ENCODE measurements around the gene RFX1. TPM values are rescaled to one million over a fixed set of nuclear protein-coding genes. Genes with fewer than 3 reads are reported as not detected.

RFX1 gene
- total and polyA plus RNA-seq, 9 of the 15 experiments (the other 6 are each of a cell fraction or from before 2014, with no cell fraction given): 0.14 to 19.3 (median 1.2) TPM

DNA sequence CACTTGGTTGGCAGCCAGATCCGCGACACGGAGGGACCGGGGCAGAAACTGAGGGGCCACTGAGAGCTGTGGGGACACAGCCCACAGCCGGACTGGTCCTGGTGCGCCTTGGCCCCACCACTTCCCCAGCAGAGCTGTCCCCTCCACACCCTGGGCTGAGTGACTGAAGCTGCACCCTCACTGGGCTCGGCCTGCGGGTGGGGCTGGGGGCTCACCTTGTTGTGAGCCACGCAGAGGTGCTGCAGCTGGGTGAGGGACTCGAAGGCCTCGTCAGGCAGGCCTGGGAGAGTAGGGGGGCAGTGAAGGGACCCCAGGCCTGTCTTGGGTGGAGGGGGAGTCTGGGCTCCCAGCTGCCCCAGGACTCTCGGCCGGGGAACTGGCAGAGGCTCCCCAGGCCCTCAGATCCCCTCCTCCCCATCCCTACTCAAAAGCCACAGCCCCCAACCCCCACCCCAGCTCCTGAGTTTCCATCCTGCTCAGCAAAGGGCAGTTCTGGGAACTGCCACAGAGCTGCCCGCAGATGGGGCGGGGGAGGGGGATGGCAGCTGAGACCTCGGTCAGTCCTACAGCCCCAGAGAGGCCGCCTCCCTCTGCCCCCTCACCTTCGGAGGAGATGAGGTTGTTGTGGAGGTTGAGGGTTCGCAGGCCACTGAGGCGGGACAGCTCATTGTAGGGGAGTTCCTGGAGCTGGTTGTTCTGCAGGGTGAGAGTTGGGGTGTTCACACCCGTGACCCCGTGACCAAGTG lies 70.2 kb downstream of the RFX1 start:
- Histone ChIP-seq H3K79me2 (ENCODE audit: control insufficient read depth, insufficient read depth, low read length) (no peaks in the 10 kb centered on the region), H3K4me1 (replicated peaks in 1 of 2; ENCODE audit: control insufficient read depth in 2 of 2, insufficient read depth in 2 of 2, low read length in 2 of 2) (peaks cover 0 to 49% of the 10 kb centered on the region in 2 experiments; a peak in 4 of 5 replicates), H4K20me1 (replicated peaks; ENCODE audit: control insufficient read depth, insufficient read depth, low read length) (0 out of 2 replicates have a peak, but pooled peaks cover 4% of the 10 kb centered on the region), H3K36me3 (ENCODE audit: control insufficient read depth, insufficient read depth, low read length) (peaks cover 5% of the 10 kb centered on the region; the same call in 1 of the 3 replicates), H3K27ac (ENCODE audit: extremely low read depth, low read depth, low read length) (no peak overlapping the region), H3K4me3 (no peak overlapping the region), H3K4me2 (ENCODE audit: insufficient read depth, low read length) (no peak overlapping the region), H3K9ac (ENCODE audit: insufficient read depth in 1 of 2, low read depth in 2 of 2, low read length in 2 of 2) (peak overlapping the region in 1 of 2 experiments; percentile 54; a peak in 2 of 4 replicates), H2AFZ (ENCODE audit: low read depth, low read length) (no peak overlapping the region), H3K9me1 (ENCODE audit: control insufficient read depth, insufficient read depth, low read length) (no peaks in the 10 kb centered on the region), H3K9me3 (replicated peaks; ENCODE audit: control insufficient read depth, insufficient read depth, low read depth, low read length) (no peaks in the 10 kb centered on the region), H3K27me3 (ENCODE audit: control insufficient read depth in 2 of 2, insufficient read depth in 2 of 2, low read length in 2 of 2) (peaks cover 0 to 3% of the 10 kb centered on the region in 2 experiments; a peak in 2 of 5 replicates)
- FAIRE-seq: no peak
- DNase-seq (ENCODE audit: extremely low read depth in 1 of 4, low spot score in 3 of 4): peak; percentile 49 to 64 (median 58)
- intact Hi-C loops (cut with micrococcal nuclease): no loop called here
- BruUV-seq (replicated peaks): no TSS peak
- CTCF ChIA-PET (ENCODE audit: low intra/inter-chr PET ratio): no interaction called here
- 39% methylated on average over 16 of the region's 22 CpGs for WGBS (ENCODE audit: insufficient coverage, low coverage, missing lambda C conversion rate)
- in situ Hi-C loops (cut with MboI): no loop called here
- peak; percentile 34; the same call in 1 of the 3 replicates for ATAC-seq
- POLR2A ChIA-PET: interaction anchor here (0.6 to 1.1 kb wide), 2 partner anchors 18 to 379 kb away, joined by 3 to 9 read pairs; no protein-coding TSS in a partner anchor
- TF ChIP-seq RBBP5 (IDR thresholded peaks at IDR 0.05; ENCODE audit: borderline replicate concordance, insufficient read depth, low read length, poor library complexity, severe bottlenecking) (no peak), ARNT (IDR thresholded peaks at IDR 0.05) (no peak), KDM2B (CRISPR knock-in tag; IDR thresholded peaks at IDR 0.05) (no peak), KDM1A (IDR thresholded peaks at IDR 0.05) (peak in 1 of 2 experiments; percentile 90; a peak in 2 of 4 replicates), ZNF75A (CRISPR knock-in tag; IDR thresholded peaks at IDR 0.05) (no peak), HDAC3 (IDR thresholded peaks at IDR 0.05; ENCODE audit: borderline replicate concordance, partially characterized antibody) (no peak), CREM (IDR thresholded peaks at IDR 0.05; ENCODE audit: low read depth) (no peak), MAFG (tag; conservative IDR thresholded peaks at IDR 0.05) (no peak), EP300 (IDR thresholded peaks at IDR 0.05; ENCODE audit: low read length) (no peak), CC2D1A (IDR thresholded peaks at IDR 0.05) (no peak), YBX1 (IDR thresholded peaks at IDR 0.05) (no peak), GABPB1 (CRISPR knock-in tag; IDR thresholded peaks at IDR 0.05) (0 out of 2 replicates have a peak, but pooled peaks have one; percentile 24), MAZ (CRISPR knock-in tag; conservative IDR thresholded peaks at IDR 0.05 in 1 of 2, IDR thresholded peaks at IDR 0.05 in 1 of 2) (peak in 1 of 2 experiments; percentile 28; a peak in 1 of 4 replicates), POLR2G (IDR thresholded peaks at IDR 0.05; ENCODE audit: low read depth, low read length) (no peak), ZNF764 (CRISPR knock-in tag; IDR thresholded peaks at IDR 0.05; ENCODE audit: low read depth) (no peak), RBM14 (IDR thresholded peaks at IDR 0.05; ENCODE audit: borderline replicate concordance, insufficient read depth, low read depth, low read length) (no peak), ZNF445 (CRISPR knock-in tag; IDR thresholded peaks at IDR 0.05; ENCODE audit: low read depth) (no peak)
- TF ChIP-seq, protein P1, sequence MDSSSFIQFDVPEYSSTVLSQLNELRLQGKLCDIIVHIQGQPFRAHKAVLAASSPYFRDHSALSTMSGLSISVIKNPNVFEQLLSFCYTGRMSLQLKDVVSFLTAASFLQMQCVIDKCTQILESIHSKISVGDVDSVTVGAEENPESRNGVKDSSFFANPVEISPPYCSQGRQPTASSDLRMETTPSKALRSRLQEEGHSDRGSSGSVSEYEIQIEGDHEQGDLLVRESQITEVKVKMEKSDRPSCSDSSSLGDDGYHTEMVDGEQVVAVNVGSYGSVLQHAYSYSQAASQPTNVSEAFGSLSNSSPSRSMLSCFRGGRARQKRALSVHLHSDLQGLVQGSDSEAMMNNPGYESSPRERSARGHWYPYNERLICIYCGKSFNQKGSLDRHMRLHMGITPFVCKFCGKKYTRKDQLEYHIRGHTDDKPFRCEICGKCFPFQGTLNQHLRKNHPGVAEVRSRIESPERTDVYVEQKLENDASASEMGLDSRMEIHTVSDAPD (CRISPR knock-in tag; IDR thresholded peaks at IDR 0.05): no peak
- TF ChIP-seq, protein P2, sequence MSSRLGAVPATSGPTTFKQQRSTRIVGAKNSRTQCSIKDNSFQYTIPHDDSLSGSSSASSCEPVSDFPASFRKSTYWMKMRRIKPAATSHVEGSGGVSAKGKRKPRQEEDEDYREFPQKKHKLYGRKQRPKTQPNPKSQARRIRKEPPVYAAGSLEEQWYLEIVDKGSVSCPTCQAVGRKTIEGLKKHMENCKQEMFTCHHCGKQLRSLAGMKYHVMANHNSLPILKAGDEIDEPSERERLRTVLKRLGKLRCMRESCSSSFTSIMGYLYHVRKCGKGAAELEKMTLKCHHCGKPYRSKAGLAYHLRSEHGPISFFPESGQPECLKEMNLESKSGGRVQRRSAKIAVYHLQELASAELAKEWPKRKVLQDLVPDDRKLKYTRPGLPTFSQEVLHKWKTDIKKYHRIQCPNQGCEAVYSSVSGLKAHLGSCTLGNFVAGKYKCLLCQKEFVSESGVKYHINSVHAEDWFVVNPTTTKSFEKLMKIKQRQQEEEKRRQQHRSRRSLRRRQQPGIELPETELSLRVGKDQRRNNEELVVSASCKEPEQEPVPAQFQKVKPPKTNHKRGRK (tag; IDR thresholded peaks at IDR 0.05): no peak
